Liver (tissue), 9 donors: ENCODE results near the gene MSLN. TPM values are rescaled to one million over a fixed set of nuclear protein-coding genes. Genes with fewer than 3 reads are reported as not detected.

ENCODE experiments used
- DNase-seq: peaks from one replicate; pipeline ENCODE4 v3.0.0-alpha.2; 2017; ENCODE audit warnings: low spot score
- H3K27ac ChIP-seq, 2 donors: one replicate each; pipeline ENCODE4 v1.7.0; 2013; ENCODE audit warnings: inconsistent platforms in 2 of 2, low read length in 2 of 2, control low read depth in 1 of 2, low read depth in 1 of 2, mild to moderate bottlenecking in 1 of 2
- H3K27me3 ChIP-seq, 4 donors: one replicate each; pipeline versions ENCODE4 v1.6.1 to v1.7.0; 2013; ENCODE audit warnings: low read length in 3 of 4, inconsistent platforms in 1 of 4, mild to moderate bottlenecking in 1 of 4, moderate library complexity in 1 of 4; ENCODE audit not compliant: control insufficient read depth in 4 of 4, insufficient read depth in 4 of 4
- H3K36me3 ChIP-seq, 4 donors: one replicate each; pipeline versions ENCODE4 v1.6.1 to v1.7.0; 2013; ENCODE audit warnings: low read length in 3 of 4, mild to moderate bottlenecking in 3 of 4, low read depth in 1 of 4, moderate library complexity in 1 of 4; ENCODE audit not compliant: control insufficient read depth in 4 of 4, insufficient read depth in 3 of 4
- H3K4me1 ChIP-seq, 4 donors: one replicate each; pipeline versions ENCODE4 v1.6.1 to v1.7.0; 2013; ENCODE audit warnings: low read length in 3 of 4, mild to moderate bottlenecking in 3 of 4, moderate library complexity in 1 of 4; ENCODE audit not compliant: control insufficient read depth in 4 of 4, insufficient read depth in 4 of 4
- H3K4me3 ChIP-seq, 3 donors: one replicate each; pipeline versions ENCODE4 v1.6.1 to v1.7.0; 2013; ENCODE audit warnings: low read length in 3 of 3, control low read depth in 1 of 3, low read depth in 1 of 3, mild to moderate bottlenecking in 1 of 3
- H3K9ac ChIP-seq, 2 donors: one replicate each; pipeline ENCODE4 v1.7.0; 2013; ENCODE audit warnings: low read length in 2 of 2, mild to moderate bottlenecking in 2 of 2, moderate library complexity in 2 of 2, control low read depth in 1 of 2, low read depth in 1 of 2
- H3K9me3 ChIP-seq, 4 donors: one replicate each; pipeline versions ENCODE4 v1.6.1 to v1.7.0; 2013; ENCODE audit warnings: low read length in 3 of 4; ENCODE audit not compliant: control insufficient read depth in 4 of 4
- EGR1 ChIP-seq, 2 donors: IDR thresholded peaks; 2 replicates each; pipeline ENCODE4 v1.6.1; 2016 to 2018; ENCODE audit warnings: antibody characterized with exemption in 2 of 2, low read depth in 2 of 2
- FOXA1 ChIP-seq: IDR thresholded peaks from 2 replicates; pipeline ENCODE4 v1.6.1; 2016; ENCODE audit warnings: antibody characterized with exemption
- FOXA2 ChIP-seq: IDR thresholded peaks from 2 replicates; pipeline ENCODE4 v1.6.1; 2016; ENCODE audit warnings: antibody characterized with exemption
- GABPA ChIP-seq, 2 donors: IDR thresholded peaks in 1 of 2; conservative IDR thresholded peaks in 1 of 2; 2 replicates each; pipeline ENCODE4 v1.6.1; 2016; ENCODE audit warnings: antibody characterized with exemption in 2 of 2, mild to moderate bottlenecking in 1 of 2, moderate library complexity in 1 of 2
- HNF4A ChIP-seq, 2 donors: conservative IDR thresholded peaks; 2 replicates each; pipeline ENCODE4 v1.6.1; 2016; ENCODE audit warnings: antibody characterized with exemption in 2 of 2, mild to moderate bottlenecking in 2 of 2
- HNF4G ChIP-seq: IDR thresholded peaks from 2 replicates; pipeline ENCODE4 v1.6.1; 2016; ENCODE audit warnings: antibody characterized with exemption
- JUND ChIP-seq, 2 donors: IDR thresholded peaks; 2 replicates each; pipeline ENCODE4 v1.6.1; 2016; ENCODE audit warnings: antibody characterized with exemption in 2 of 2
- NR2F2 ChIP-seq: IDR thresholded peaks from 2 replicates; pipeline ENCODE4 v1.6.1; 2016; ENCODE audit warnings: antibody characterized with exemption
- RAD21 ChIP-seq, 2 donors: IDR thresholded peaks; 2 replicates each; pipeline ENCODE4 v1.6.1; 2016; ENCODE audit warnings: antibody characterized with exemption in 2 of 2, mild to moderate bottlenecking in 2 of 2
- RXRA ChIP-seq, 2 donors: IDR thresholded peaks; 2 replicates each; pipeline ENCODE4 v1.6.1; 2017 to 2018; ENCODE audit warnings: antibody characterized with exemption in 2 of 2, mild to moderate bottlenecking in 1 of 2
- SP1 ChIP-seq: IDR thresholded peaks from 2 replicates; pipeline ENCODE4 v1.6.1; 2018; ENCODE audit warnings: antibody characterized with exemption, mild to moderate bottlenecking
- TAF1 ChIP-seq: conservative IDR thresholded peaks from 2 replicates; pipeline ENCODE4 v1.6.1; 2016; ENCODE audit warnings: antibody characterized with exemption, mild to moderate bottlenecking
- YY1 ChIP-seq: IDR thresholded peaks from 2 replicates; pipeline ENCODE4 v1.6.1; 2016; ENCODE audit warnings: antibody characterized with exemption, mild to moderate bottlenecking
- WGBS: extraction: QIAGEN DNeasy Blood & Tissue Kit; methylation state at CpG from one replicate; pipeline ENCODE4 v1.1.7; 2013; 5-methylcytosine and 5-hydroxymethylcytosine counted together
- polyA plus RNA-seq, 2 donors: library from polyadenylated mRNA; stranded (reverse) in 1 of 2; unstranded in 1 of 2; fragments of 200-250 nt in 1 of 2; fragments of >200 nt in 1 of 2; fragmentation: Nextera tagmentation in 1 of 2; extraction: Ambion mirVana in 1 of 2; gene quantifications; one replicate each; pipeline versions ENCODE4 v1.2.1 to v1.2.3, GENCODE V29; 2013 to 2015
- total RNA-seq, 2 donors: library from RNA; depleted of rRNA; stranded (reverse); fragments of >200 nt; gene quantifications; one replicate each; pipeline ENCODE4 v1.2.3, GENCODE V29; 2014
- TF ChIP-seq, protein P1 (sequence below): fragments of 150-350 bp; IDR thresholded peaks from 2 replicates; pipeline ENCODE4 v1.5.1; 2017; ENCODE audit warnings: improper control_type of control experiment, low read depth, low read length; ENCODE audit not compliant: missing input control
- TF ChIP-seq, protein P2 (sequence below): IDR thresholded peaks from 2 replicates; pipeline ENCODE4 v1.6.1; 2016; ENCODE audit warnings: antibody characterized with exemption
- TF ChIP-seq, protein P3 (sequence below): IDR thresholded peaks from 2 replicates; pipeline ENCODE4 v1.6.1; 2016; ENCODE audit warnings: antibody characterized with exemption
- TF ChIP-seq, protein P4 (sequence below): IDR thresholded peaks from 2 replicates; pipeline ENCODE4 v1.6.1; 2016; ENCODE audit warnings: antibody characterized with exemption
- donor health status: healthy.
- donor health status: healthy.
- donor health status: healthy.
- donor health status: healthy.
- donor health status: healthy.

Gene MSLN
- total and polyA plus RNA-seq, 4 donors: 0.03 to 0.65 (median 0.08) TPM; not detected in 1

DNA sequence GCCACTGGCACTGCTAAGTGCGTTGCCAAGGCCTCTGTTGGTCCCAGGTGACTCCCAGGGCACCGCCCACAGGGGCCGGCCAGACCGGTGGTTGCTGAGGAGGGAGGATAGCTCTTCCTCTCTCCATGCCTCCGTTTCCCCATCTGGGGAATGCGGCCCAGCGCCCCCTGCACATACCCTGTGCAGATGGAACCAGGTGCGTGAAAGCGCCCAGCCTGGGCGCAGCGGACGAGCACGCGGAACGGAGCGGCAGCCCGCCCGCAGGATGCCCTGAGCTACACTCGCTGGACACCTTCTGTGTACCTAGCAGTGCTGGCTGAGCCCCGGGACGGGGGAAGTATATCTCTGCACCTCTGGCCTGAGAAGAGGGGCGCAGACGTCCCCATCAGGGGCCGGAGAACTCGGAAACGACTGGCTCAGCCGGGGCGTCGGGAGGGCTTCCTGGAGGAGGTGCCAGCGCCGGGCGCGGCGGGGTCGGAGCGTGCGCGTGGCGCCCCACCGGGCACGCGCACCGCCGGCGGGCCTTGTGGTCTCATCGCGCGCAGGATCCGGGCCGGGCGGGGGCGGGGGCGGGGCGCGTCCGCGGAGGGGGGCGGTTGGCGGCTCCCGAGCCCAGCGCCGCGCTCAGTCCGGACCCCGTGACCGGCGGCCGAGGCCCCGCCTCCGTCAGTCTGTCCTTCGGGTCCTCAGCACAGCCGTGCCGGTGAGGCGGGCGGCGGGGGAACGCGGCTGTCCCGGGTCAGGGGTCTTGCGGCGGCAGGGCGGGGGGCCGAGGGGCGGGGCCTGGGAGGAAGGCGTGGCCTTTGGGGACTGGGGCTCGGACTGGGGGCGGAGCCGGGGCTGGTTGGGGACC, 33.9 kb upstream of the MSLN start, which contains the start of the genes CCDC78 and HAGHL:
Gene CCDC78, minus strand, starts transcription at position 6 of the 853 bp plus-strand sequence. CDS start 76 bp downstream, outside the sequence.
Gene HAGHL, plus strand, starts transcription at position 669 of the 853 bp plus-strand sequence. CDS start 404 bp downstream, outside the sequence.
- Histone ChIP-seq H3K9ac (no peak within 1 kb of the TSS), H3K36me3 (peaks cover 0 to 5% (median 0%) of the 10 kb centered on the region in 4 donors), H3K9me3 (no peaks in the 10 kb centered on the region), H3K4me3 (peak within 1 kb of the TSS in 2 of 3 donors; percentile 23 to 43), H3K4me1 (peaks cover 8 to 24% (median 17%) of the 10 kb centered on the region in 4 donors), H3K27me3 (peaks cover 0 to 2% (median 0%) of the 10 kb centered on the region in 4 donors), H3K27ac (no peak within 1 kb of the TSS)
- 3% methylated on average over 88 of the region's 88 CpGs for WGBS
- TF ChIP-seq JUND (IDR thresholded peaks at IDR 0.05) (no peak), HNF4G (no peak), NR2F2 (no peak), EGR1 (IDR thresholded peaks at IDR 0.05; ENCODE audit: low read depth in 2 of 2) (no peak), SP1 (no peak), RAD21 (IDR thresholded peaks at IDR 0.05) (no peak), TAF1 (no peak), GABPA (IDR thresholded peaks at IDR 0.05 in 1 of 2, conservative IDR thresholded peaks at IDR 0.05 in 1 of 2) (no peak), RXRA (IDR thresholded peaks at IDR 0.05) (no peak), YY1 (no peak), HNF4A (conservative IDR thresholded peaks at IDR 0.05) (no peak), FOXA1 (no peak)
- TF ChIP-seq, protein P1, sequence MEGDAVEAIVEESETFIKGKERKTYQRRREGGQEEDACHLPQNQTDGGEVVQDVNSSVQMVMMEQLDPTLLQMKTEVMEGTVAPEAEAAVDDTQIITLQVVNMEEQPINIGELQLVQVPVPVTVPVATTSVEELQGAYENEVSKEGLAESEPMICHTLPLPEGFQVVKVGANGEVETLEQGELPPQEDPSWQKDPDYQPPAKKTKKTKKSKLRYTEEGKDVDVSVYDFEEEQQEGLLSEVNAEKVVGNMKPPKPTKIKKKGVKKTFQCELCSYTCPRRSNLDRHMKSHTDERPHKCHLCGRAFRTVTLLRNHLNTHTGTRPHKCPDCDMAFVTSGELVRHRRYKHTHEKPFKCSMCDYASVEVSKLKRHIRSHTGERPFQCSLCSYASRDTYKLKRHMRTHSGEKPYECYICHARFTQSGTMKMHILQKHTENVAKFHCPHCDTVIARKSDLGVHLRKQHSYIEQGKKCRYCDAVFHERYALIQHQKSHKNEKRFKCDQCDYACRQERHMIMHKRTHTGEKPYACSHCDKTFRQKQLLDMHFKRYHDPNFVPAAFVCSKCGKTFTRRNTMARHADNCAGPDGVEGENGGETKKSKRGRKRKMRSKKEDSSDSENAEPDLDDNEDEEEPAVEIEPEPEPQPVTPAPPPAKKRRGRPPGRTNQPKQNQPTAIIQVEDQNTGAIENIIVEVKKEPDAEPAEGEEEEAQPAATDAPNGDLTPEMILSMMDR: no peak
- TF ChIP-seq, protein P2, sequence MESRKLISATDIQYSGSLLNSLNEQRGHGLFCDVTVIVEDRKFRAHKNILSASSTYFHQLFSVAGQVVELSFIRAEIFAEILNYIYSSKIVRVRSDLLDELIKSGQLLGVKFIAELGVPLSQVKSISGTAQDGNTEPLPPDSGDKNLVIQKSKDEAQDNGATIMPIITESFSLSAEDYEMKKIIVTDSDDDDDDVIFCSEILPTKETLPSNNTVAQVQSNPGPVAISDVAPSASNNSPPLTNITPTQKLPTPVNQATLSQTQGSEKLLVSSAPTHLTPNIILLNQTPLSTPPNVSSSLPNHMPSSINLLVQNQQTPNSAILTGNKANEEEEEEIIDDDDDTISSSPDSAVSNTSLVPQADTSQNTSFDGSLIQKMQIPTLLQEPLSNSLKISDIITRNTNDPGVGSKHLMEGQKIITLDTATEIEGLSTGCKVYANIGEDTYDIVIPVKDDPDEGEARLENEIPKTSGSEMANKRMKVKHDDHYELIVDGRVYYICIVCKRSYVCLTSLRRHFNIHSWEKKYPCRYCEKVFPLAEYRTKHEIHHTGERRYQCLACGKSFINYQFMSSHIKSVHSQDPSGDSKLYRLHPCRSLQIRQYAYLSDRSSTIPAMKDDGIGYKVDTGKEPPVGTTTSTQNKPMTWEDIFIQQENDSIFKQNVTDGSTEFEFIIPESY: no peak
- TF ChIP-seq, protein P3, sequence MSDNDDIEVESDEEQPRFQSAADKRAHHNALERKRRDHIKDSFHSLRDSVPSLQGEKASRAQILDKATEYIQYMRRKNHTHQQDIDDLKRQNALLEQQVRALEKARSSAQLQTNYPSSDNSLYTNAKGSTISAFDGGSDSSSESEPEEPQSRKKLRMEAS: no peak
- TF ChIP-seq, protein P4, sequence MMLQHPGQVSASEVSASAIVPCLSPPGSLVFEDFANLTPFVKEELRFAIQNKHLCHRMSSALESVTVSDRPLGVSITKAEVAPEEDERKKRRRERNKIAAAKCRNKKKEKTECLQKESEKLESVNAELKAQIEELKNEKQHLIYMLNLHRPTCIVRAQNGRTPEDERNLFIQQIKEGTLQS: no peak
- peak; percentile 49 for DNase-seq

DNA sequence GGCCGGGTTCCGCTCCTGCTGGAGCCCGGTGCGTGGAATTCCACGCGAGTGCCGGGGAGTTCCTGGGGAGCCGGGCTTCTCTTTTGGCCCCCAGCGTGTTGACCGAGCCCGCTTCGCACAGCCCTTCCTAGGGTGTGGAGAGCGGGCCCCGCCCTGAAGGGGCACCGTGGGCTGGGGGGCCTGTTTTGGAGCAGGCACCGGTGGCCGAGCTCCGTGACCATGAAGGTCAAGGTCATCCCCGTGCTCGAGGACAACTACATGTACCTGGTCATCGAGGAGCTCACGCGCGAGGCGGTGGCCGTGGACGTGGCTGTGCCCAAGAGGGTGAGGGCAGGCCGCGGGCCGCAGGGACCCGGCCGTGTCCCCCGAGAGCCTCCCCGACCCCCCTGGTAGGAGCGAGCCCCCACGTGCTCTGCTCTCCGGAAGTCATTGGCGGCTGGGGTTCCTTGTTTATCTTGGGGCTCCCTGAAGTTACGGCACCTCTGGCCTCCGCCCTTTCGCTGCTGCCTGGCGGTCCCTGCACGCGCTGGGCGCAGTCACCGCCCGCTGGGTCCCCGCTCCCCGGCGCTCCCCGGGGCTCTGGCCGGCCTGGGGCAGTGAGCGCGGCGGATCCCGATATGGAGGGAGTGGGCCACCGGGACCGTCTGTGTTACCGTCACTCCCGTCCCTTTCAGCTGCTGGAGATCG, 33.1 kb upstream of the MSLN start:
- H3K4me3 ChIP-seq: peak overlapping the region in 2 of 3 donors; percentile 23 to 43
- H3K27me3 ChIP-seq: peaks cover 0 to 2% (median 0%) of the 10 kb centered on the region in 4 donors
- 2% methylated on average over 61 of the region's 61 CpGs for WGBS
- H3K9me3 ChIP-seq: no peaks in the 10 kb centered on the region
- H3K27ac ChIP-seq: no peak overlapping the region
- peaks cover 8 to 19% (median 14%) of the 10 kb centered on the region in 4 donors for H3K4me1 ChIP-seq
- DNase-seq: no peak
- H3K36me3 ChIP-seq: peaks cover 0 to 8% (median 0%) of the 10 kb centered on the region in 4 donors
- no peak overlapping the region for H3K9ac ChIP-seq
- TF ChIP-seq, protein P1: no peak
- TF ChIP-seq TAF1 (no peak), FOXA1 (no peak), RAD21 (IDR thresholded peaks at IDR 0.05) (no peak), GABPA (IDR thresholded peaks at IDR 0.05 in 1 of 2, conservative IDR thresholded peaks at IDR 0.05 in 1 of 2) (no peak), FOXA2 (no peak), NR2F2 (no peak), JUND (IDR thresholded peaks at IDR 0.05) (no peak), EGR1 (IDR thresholded peaks at IDR 0.05; ENCODE audit: low read depth in 2 of 2) (no peak)
- TF ChIP-seq, protein P2: no peak
- TF ChIP-seq, protein P3: no peak
- TF ChIP-seq, protein P4: no peak
